SK-N-SH (cell line): Measurements from ENCODE around the gene UBAC2.

ENCODE experiments used
- EZH2phosphoT487 ChIP-seq: fragments of 200-600 bp; sonication (generic); IDR thresholded peaks from 2 replicates; pipeline ENCODE4 v1.6.1; 2017; ENCODE audit warnings: low read depth, mixed run types, mild to moderate bottlenecking, antibody characterized with exemption, moderate library complexity, borderline replicate concordance
- JUND ChIP-seq: IDR thresholded peaks from 2 replicates; pipeline ENCODE4 v1.4.0; 2012
- POLR2AphosphoS5 ChIP-seq: IDR thresholded peaks from 2 replicates; pipeline ENCODE4 v1.6.1; 2012; ENCODE audit warnings: low read depth, low read length
- RCOR1 ChIP-seq: fragments of 150-350 bp; IDR thresholded peaks from 2 replicates; pipeline ENCODE4 v1.6.1; 2017; ENCODE audit warnings: antibody characterized with exemption, low read length
- REST ChIP-seq: IDR thresholded peaks from 2 replicates; pipeline ENCODE4 v1.6.1; 2012; ENCODE audit warnings: mild to moderate bottlenecking, low read depth, low read length, moderate library complexity
- SMC3 ChIP-seq: IDR thresholded peaks from 2 replicates; pipeline ENCODE4 v1.6.1; 2012; ENCODE audit warnings: low read depth, low read length, improper control_type of control experiment
- USF1 ChIP-seq: IDR thresholded peaks from 2 replicates; pipeline ENCODE4 v1.4.0; 2012; ENCODE audit warnings: low read depth, borderline replicate concordance
- YY1 ChIP-seq: IDR thresholded peaks from 2 replicates; pipeline ENCODE4 v1.4.0; 2012; ENCODE audit warnings: low read depth, mild to moderate bottlenecking
- ZBTB33 ChIP-seq: IDR thresholded peaks from 2 replicates; pipeline ENCODE4 v1.4.0; 2012; ENCODE audit warnings: low read depth, borderline replicate concordance
- TF ChIP-seq, protein P1 (sequence below): fragments of 200-600 bp; sonication (generic); IDR thresholded peaks from 2 replicates; pipeline ENCODE4 v1.6.1; 2017; ENCODE audit warnings: antibody characterized with exemption, mild to moderate bottlenecking, moderate library complexity

- no peak for TF ChIP-seq ZBTB33
- no peak for TF ChIP-seq POLR2AphosphoS5
- TF ChIP-seq EZH2phosphoT487, result no peak
- no peak for TF ChIP-seq JUND
- TF ChIP-seq, protein P1, sequence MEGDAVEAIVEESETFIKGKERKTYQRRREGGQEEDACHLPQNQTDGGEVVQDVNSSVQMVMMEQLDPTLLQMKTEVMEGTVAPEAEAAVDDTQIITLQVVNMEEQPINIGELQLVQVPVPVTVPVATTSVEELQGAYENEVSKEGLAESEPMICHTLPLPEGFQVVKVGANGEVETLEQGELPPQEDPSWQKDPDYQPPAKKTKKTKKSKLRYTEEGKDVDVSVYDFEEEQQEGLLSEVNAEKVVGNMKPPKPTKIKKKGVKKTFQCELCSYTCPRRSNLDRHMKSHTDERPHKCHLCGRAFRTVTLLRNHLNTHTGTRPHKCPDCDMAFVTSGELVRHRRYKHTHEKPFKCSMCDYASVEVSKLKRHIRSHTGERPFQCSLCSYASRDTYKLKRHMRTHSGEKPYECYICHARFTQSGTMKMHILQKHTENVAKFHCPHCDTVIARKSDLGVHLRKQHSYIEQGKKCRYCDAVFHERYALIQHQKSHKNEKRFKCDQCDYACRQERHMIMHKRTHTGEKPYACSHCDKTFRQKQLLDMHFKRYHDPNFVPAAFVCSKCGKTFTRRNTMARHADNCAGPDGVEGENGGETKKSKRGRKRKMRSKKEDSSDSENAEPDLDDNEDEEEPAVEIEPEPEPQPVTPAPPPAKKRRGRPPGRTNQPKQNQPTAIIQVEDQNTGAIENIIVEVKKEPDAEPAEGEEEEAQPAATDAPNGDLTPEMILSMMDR, result no peak
- TF ChIP-seq YY1, result no peak
- TF ChIP-seq SMC3, result no peak
- TF ChIP-seq USF1, result no peak
- TF ChIP-seq RCOR1, result no peak
- no peak for TF ChIP-seq REST
Measured at GRCh38 chr13:99373436-99373835, 172.8 kb downstream of the UBAC2 start.
